Measurements from ENCODE around the gene TENM3.

- no peak for TF ChIP-seq EZH2 (IDR thresholded peaks at IDR 0.05)
- TF ChIP-seq POLR2AphosphoS5 (IDR thresholded peaks at IDR 0.05; ENCODE audit: borderline replicate concordance, low read depth, low read length): no peak
Measured at GRCh38 chr4:182697094-182697493, 453.9 kb downstream of the TENM3 start.
